HepG2 (cell line): ENCODE results near the gene DUSP2. TPM values are rescaled to one million over a fixed set of nuclear protein-coding genes. Genes with fewer than 3 reads are reported as not detected.

Experiments used
- ATAC-seq: fragments of 200-7000 bp; cut with Tn5 transposase; 3 replicates; pipeline ENCODE4 v1.9.1; 2020; ENCODE audit warnings: mild to moderate bottlenecking, moderate library complexity
- BruUV-seq: library from RNA; stranded (reverse); fragments of 400-500 nt; replicated peaks from 2 replicates; lab custom pipeline; 2021; lab: Mats Ljungman, UMichigan
- CTCF ChIA-PET: fragments of 300-600 bp; formaldehyde crosslinking; extraction: SDS; loops from one replicate; lab custom pipeline; 2021; ENCODE audit warnings: low total read pairs, inconsistent platforms, low intra/inter-chr PET ratio; lab: Yijun Ruan, JAX
- POLR2A ChIA-PET: fragments of 350-600 bp; sonication (Branson Sonifier 250); formaldehyde crosslinking; loops from one replicate; lab custom pipeline; 2020; ENCODE audit warnings: antibody characterized with exemption, inconsistent platforms; lab: Yijun Ruan, JAX
- DNase-seq: peaks from one replicate; pipeline ENCODE4 v3.0.0-alpha.2; 2015; ENCODE audit warnings: low spot score
- FAIRE-seq: peaks from 3 replicates; lab custom pipeline; 2011; peaks lifted over from hg19 to GRCh38; lab: Jason Lieb, UNC
- H2AFZ ChIP-seq: one replicate; pipeline ENCODE4 v1.6.1; 2011; ENCODE audit warnings: low read length, inconsistent platforms
- H3K27ac ChIP-seq: fragments of 300-600 bp; 3 replicates; pipeline ENCODE4 v1.8.0; 2011; ENCODE audit warnings: mixed run types, mild to moderate bottlenecking, mixed read lengths, low read length, inconsistent platforms; ENCODE audit not compliant: insufficient read depth; ENCODE audit errors: extremely low read length
- H3K27me3 ChIP-seq, 2 experiments: fragments of 200-600 bp in 1 of 2; 2 replicates in 1 of 2; 3 replicates in 1 of 2; pipeline versions ENCODE4 v1.6.0 to v1.8.0; 2011; ENCODE audit warnings: low read length in 2 of 2, mild to moderate bottlenecking in 2 of 2, moderate library complexity in 2 of 2, inconsistent platforms in 1 of 2; ENCODE audit not compliant: insufficient read depth in 2 of 2, control insufficient read depth in 1 of 2
- H3K36me3 ChIP-seq, 2 experiments: fragments of 200-600 bp in 1 of 2; replicated peaks in 1 of 2; 2 replicates in 1 of 2; 3 replicates in 1 of 2; pipeline versions ENCODE4 v1.5.1 to v1.8.0; 2011; ENCODE audit warnings: low read length in 2 of 2, inconsistent platforms in 1 of 2; ENCODE audit not compliant: insufficient read depth in 2 of 2, control insufficient read depth in 1 of 2
- H3K4me1 ChIP-seq: 2 replicates; pipeline ENCODE4 v1.5.1; 2012; ENCODE audit warnings: low read length, inconsistent platforms; ENCODE audit not compliant: insufficient read depth
- H3K4me2 ChIP-seq: 2 replicates; pipeline ENCODE4 v1.6.0; 2011; ENCODE audit warnings: low read depth, low read length, inconsistent platforms
- H3K4me3 ChIP-seq, 3 experiments: fragments of 200-600 bp in 1 of 3; sonication (generic), shearing (Covaris generic) in 1 of 3; replicated peaks in 1 of 3; 2 replicates each; pipeline ENCODE4 v1.5.1; 2011 to 2016; ENCODE audit warnings: low read length in 3 of 3, inconsistent platforms in 2 of 3, low read depth in 2 of 3, mild to moderate bottlenecking in 2 of 3, control low read depth in 1 of 3, mixed read lengths in 1 of 3; ENCODE audit not compliant: insufficient read depth in 1 of 3
- H3K79me2 ChIP-seq: one replicate; pipeline ENCODE4 v1.6.1; 2011; ENCODE audit warnings: low read length, inconsistent platforms; ENCODE audit not compliant: insufficient read depth
- H3K9ac ChIP-seq: 2 replicates; pipeline ENCODE4 v1.6.0; 2011; ENCODE audit warnings: mild to moderate bottlenecking, low read depth, low read length, inconsistent platforms; ENCODE audit not compliant: insufficient read depth
- H3K9me3 ChIP-seq: 2 replicates; pipeline ENCODE4 v1.5.1; 2012; ENCODE audit warnings: mild to moderate bottlenecking, low read length
- H4K20me1 ChIP-seq: 2 replicates; pipeline ENCODE4 v1.6.0; 2011; ENCODE audit warnings: inconsistent platforms, mild to moderate bottlenecking, low read length, moderate library complexity; ENCODE audit not compliant: insufficient read depth
- GABPB1 ChIP-seq: IDR thresholded peaks from 2 replicates; pipeline ENCODE4 v1.6.1; 2016; ENCODE audit warnings: mild to moderate bottlenecking, missing genetic modification reagents, moderate library complexity, missing compliant biosample characterization
- KMT2B ChIP-seq: IDR thresholded peaks from 2 replicates; pipeline ENCODE4 v1.6.1; 2016; ENCODE audit warnings: missing genetic modification reagents, missing compliant biosample characterization
- PAXIP1 ChIP-seq: sonication (generic); formaldehyde crosslinking; conservative IDR thresholded peaks from 2 replicates; pipeline ENCODE4 v1.4.0; 2020; ENCODE audit warnings: mild to moderate bottlenecking, missing genetic modification reagents, moderate library complexity
- ZNF615 ChIP-seq: sonication (generic); formaldehyde crosslinking; IDR thresholded peaks from 2 replicates; pipeline ENCODE4 v1.5.0; 2020; ENCODE audit warnings: mild to moderate bottlenecking, missing genetic modification reagents, borderline replicate concordance
- WGBS: methylation state at CpG from one replicate; pipeline ENCODE4 v1.1.6; 2017; ENCODE audit warnings: low lambda C conversion rate; 5-methylcytosine and 5-hydroxymethylcytosine counted together
- in situ Hi-C: cut with HindIII; loops from 2 replicates; pipeline ENCODE4 v1.10.0; 2017; ENCODE audit warnings: low pct_unique_long_range_greater_than_20kb; ENCODE audit not compliant: extremely low pct_ligation_motif_present
- intact Hi-C: fragments of 100-400 bp; cut with micrococcal nuclease; formaldehyde crosslinking; loops from one replicate; pipeline ENCODE4 v1.10.0; 2022; ENCODE audit not compliant: unreplicated experiment
- polyA plus RNA-seq, 8 experiments: library from polyadenylated mRNA; depleted of rRNA in 3 of 8; stranded (reverse) in 7 of 8; unstranded in 1 of 8; fragments of >200 nt; fragmentation: Illumina TruSeq in 4 of 8; extraction: Trizol in 4 of 8; gene quantifications; 2 replicates each; pipeline versions ENCODE4 v1.2.1 to v1.2.3, GENCODE V29; 2011 to 2016; ENCODE audit warnings: low read depth in 4 of 8, missing spikeins in 1 of 8, mixed read lengths in 1 of 8; ENCODE audit not compliant: insufficient read depth in 1 of 8
- total RNA-seq, 5 experiments: library from RNA; depleted of rRNA; stranded (reverse); fragments of >200 nt; fragmentation: Illumina TruSeq; extraction: Trizol; gene quantifications; 2 replicates each; pipeline ENCODE4 v1.2.3, GENCODE V29; 2016; ENCODE audit warnings: low read depth in 1 of 5
- TF ChIP-seq, protein P1 (sequence below): sonication (generic); formaldehyde crosslinking; IDR thresholded peaks from 2 replicates; pipeline ENCODE4 v1.4.0; 2020; ENCODE audit warnings: missing genetic modification reagents

DUSP2 gene
- total and polyA plus RNA-seq, 2 of the 13 experiments (the other 11 are each of a cell fraction or from before 2014, with no cell fraction given): not detected

- peaks cover 16 to 72% of the 10 kb centered on the region in 2 experiments for H3K27me3 ChIP-seq
- ChIA-PET CTCF (no interaction called here), POLR2A (no interaction called here)
- no peaks in the 10 kb centered on the region for H3K9me3 ChIP-seq
- intact Hi-C loops: no loop called here
- H3K4me2 ChIP-seq: peak overlapping the region; percentile 26; the same call in 1 of the 2 replicates
- no peaks in the 10 kb centered on the region for H3K79me2 ChIP-seq
- no peak for FAIRE-seq
- BruUV-seq: no TSS peak
- H3K27ac ChIP-seq: no peak overlapping the region
- peak; percentile 32 for ATAC-seq
- no peaks in the 10 kb centered on the region for H3K36me3 ChIP-seq
- peak; percentile 32; the same call in 1 of the 2 replicates for TF ChIP-seq PAXIP1 (CRISPR knock-in tag)
- TF ChIP-seq ZNF615: no peak
- peak; percentile 59; the same call in 1 of the 2 replicates for TF ChIP-seq GABPB1 (CRISPR knock-in tag)
- TF ChIP-seq, protein P1, sequence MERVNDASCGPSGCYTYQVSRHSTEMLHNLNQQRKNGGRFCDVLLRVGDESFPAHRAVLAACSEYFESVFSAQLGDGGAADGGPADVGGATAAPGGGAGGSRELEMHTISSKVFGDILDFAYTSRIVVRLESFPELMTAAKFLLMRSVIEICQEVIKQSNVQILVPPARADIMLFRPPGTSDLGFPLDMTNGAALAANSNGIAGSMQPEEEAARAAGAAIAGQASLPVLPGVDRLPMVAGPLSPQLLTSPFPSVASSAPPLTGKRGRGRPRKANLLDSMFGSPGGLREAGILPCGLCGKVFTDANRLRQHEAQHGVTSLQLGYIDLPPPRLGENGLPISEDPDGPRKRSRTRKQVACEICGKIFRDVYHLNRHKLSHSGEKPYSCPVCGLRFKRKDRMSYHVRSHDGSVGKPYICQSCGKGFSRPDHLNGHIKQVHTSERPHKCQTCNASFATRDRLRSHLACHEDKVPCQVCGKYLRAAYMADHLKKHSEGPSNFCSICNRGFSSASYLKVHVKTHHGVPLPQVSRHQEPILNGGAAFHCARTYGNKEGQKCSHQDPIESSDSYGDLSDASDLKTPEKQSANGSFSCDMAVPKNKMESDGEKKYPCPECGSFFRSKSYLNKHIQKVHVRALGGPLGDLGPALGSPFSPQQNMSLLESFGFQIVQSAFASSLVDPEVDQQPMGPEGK (CRISPR knock-in tag): 0 out of 2 replicates have a peak, but pooled peaks have one; percentile 15
- no peak for TF ChIP-seq KMT2B
- H3K4me3 ChIP-seq: peak overlapping the region in 1 of 3 experiments; percentile 17; a peak in 1 of 6 replicates
- 19% methylated on average over 11 of the region's 20 CpGs for WGBS
- no peaks in the 10 kb centered on the region for H4K20me1 ChIP-seq
- in situ Hi-C loops: loop anchor here (25.0 kb wide), 1 partner anchor 366 kb away; the partner anchor contains the start of gene NEURL3
- H3K4me1 ChIP-seq: peaks cover 15% of the 10 kb centered on the region
- no peak overlapping the region for H3K9ac ChIP-seq
- DNase-seq: no peak
- H2AFZ ChIP-seq: no peak overlapping the region
Measured at GRCh38 chr2:96146153-96146880, 1.1 kb upstream of the DUSP2 start.
